OCI-LY1 (cell line): ENCODE data around the gene TOP2A.

ENCODE experiments used
- H2AFZ ChIP-seq: fragments of 200-600 bp; sonication (generic), shearing (Covaris generic); 2 replicates; pipeline ENCODE4 v1.6.0; 2014; ENCODE audit warnings: antibody characterized with exemption, mild to moderate bottlenecking, low read length
- H3F3A ChIP-seq: fragments of 200-600 bp; sonication (generic), shearing (Covaris generic); 2 replicates; pipeline ENCODE4 v1.6.0; 2014; ENCODE audit warnings: mild to moderate bottlenecking, antibody characterized with exemption, low read length, moderate library complexity; ENCODE audit not compliant: insufficient read depth
- H3K27ac ChIP-seq: fragments of 200-600 bp; sonication (generic); 2 replicates; pipeline ENCODE4 v1.5.1; 2014; ENCODE audit warnings: low read length, mixed run types, mild to moderate bottlenecking, low read depth; ENCODE audit not compliant: poor library complexity, severe bottlenecking
- H3K27me3 ChIP-seq: fragments of 200-600 bp; sonication (generic); 2 replicates; pipeline ENCODE4 v1.6.0; 2014; ENCODE audit warnings: antibody characterized with exemption, mild to moderate bottlenecking, low read length, moderate library complexity; ENCODE audit not compliant: insufficient read depth
- H3K36me3 ChIP-seq: fragments of 200-600 bp; sonication (generic); 2 replicates; pipeline ENCODE4 v1.6.1; 2014; ENCODE audit warnings: mild to moderate bottlenecking, antibody characterized with exemption, low read length, moderate library complexity, mixed read lengths; ENCODE audit not compliant: insufficient read depth
- H3K4me1 ChIP-seq: fragments of 200-600 bp; sonication (generic); 2 replicates; pipeline ENCODE4 v1.5.1; 2014; ENCODE audit warnings: mild to moderate bottlenecking, low read length, moderate library complexity; ENCODE audit not compliant: insufficient read depth, severe bottlenecking
- H3K4me2 ChIP-seq: fragments of 200-600 bp; sonication (generic), shearing (Covaris generic); 2 replicates; pipeline ENCODE4 v1.6.1; 2014; ENCODE audit warnings: low read length
- H3K4me3 ChIP-seq: fragments of 200-600 bp; sonication (generic); 2 replicates; pipeline ENCODE4 v1.5.1; 2014; ENCODE audit warnings: low read length, low read depth, mild to moderate bottlenecking, mixed read lengths; ENCODE audit not compliant: poor library complexity, severe bottlenecking
- H3K79me2 ChIP-seq: fragments of 200-600 bp; shearing (Covaris generic); 2 replicates; pipeline ENCODE4 v1.6.1; 2016; ENCODE audit warnings: mixed run types, low read length, mixed read lengths; ENCODE audit not compliant: insufficient read depth
- H3K9ac ChIP-seq: fragments of 200-600 bp; sonication (generic), shearing (Covaris generic); 2 replicates; pipeline ENCODE4 v1.6.1; 2014; ENCODE audit warnings: mild to moderate bottlenecking, low read length, mixed read lengths
- H3K9me2 ChIP-seq: fragments of 200-600 bp; sonication (generic), shearing (Covaris generic); 2 replicates; pipeline ENCODE4 v1.6.1; 2014; ENCODE audit warnings: low read depth, mild to moderate bottlenecking, low read length, mixed read lengths
- H3K9me3 ChIP-seq: fragments of 200-600 bp; shearing (Covaris generic); 2 replicates; pipeline ENCODE4 v1.6.1; 2014; ENCODE audit warnings: low read length, mixed read lengths
- H4K20me1 ChIP-seq: fragments of 200-600 bp; sonication (generic), shearing (Covaris generic); 2 replicates; pipeline ENCODE4 v1.6.0; 2016; ENCODE audit warnings: mild to moderate bottlenecking, low read length; ENCODE audit not compliant: insufficient read depth
- CTCF ChIP-seq: fragments of 200-600 bp; sonication (generic), shearing (Covaris generic); IDR thresholded peaks from 2 replicates; pipeline ENCODE4 v1.5.1; 2017; ENCODE audit warnings: mild to moderate bottlenecking, antibody characterized with exemption, low read length, moderate library complexity, mixed read lengths
- EZH2 ChIP-seq: fragments of 200-600 bp; sonication (generic), shearing (Covaris generic); IDR thresholded peaks from 2 replicates; pipeline ENCODE4 v1.8.0; 2017; ENCODE audit warnings: borderline replicate concordance, mixed run types, mild to moderate bottlenecking, antibody characterized with exemption, low read length, moderate library complexity, mixed read lengths

Gene TOP2A

GRCh38 chr17:40340880-40341807, 76.6 kb downstream of the TOP2A start:
- peak overlapping the region; percentile 80 for H3K4me2 ChIP-seq
- no peaks in the 10 kb centered on the region for H4K20me1 ChIP-seq
- H3K9ac ChIP-seq = peak overlapping the region; percentile 66
- H3K79me2 ChIP-seq = no peaks in the 10 kb centered on the region
- peaks cover 19% of the 10 kb centered on the region for H3K4me1 ChIP-seq
- H3K27me3 ChIP-seq = peaks cover 5% of the 10 kb centered on the region; the same call in 1 of the 2 replicates
- H3F3A ChIP-seq = 0 out of 2 replicates have a peak, but pooled peaks cover 3% of the 10 kb centered on the region
- no peak overlapping the region for H2AFZ ChIP-seq
- H3K9me2 ChIP-seq = no peaks in the 10 kb centered on the region
- TF ChIP-seq CTCF (no peak), EZH2 (no peak)
- no peaks in the 10 kb centered on the region for H3K9me3 ChIP-seq
- H3K27ac ChIP-seq = no peak overlapping the region
- peak overlapping the region; percentile 71 for H3K4me3 ChIP-seq
- H3K36me3 ChIP-seq = no peaks in the 10 kb centered on the region

GRCh38 chr17:40340327-40340726, 77.4 kb downstream of the TOP2A start:
- no peaks in the 10 kb centered on the region for H3K79me2 ChIP-seq
- H4K20me1 ChIP-seq = no peaks in the 10 kb centered on the region
- H3K9me2 ChIP-seq = no peaks in the 10 kb centered on the region
- H3K27ac ChIP-seq = no peak overlapping the region
- H3K9me3 ChIP-seq = no peaks in the 10 kb centered on the region
- H3K4me2 ChIP-seq = no peak overlapping the region; the same call in 1 of the 2 replicates
- TF ChIP-seq CTCF (no peak), EZH2 (no peak)
- peaks cover 17% of the 10 kb centered on the region for H3K4me1 ChIP-seq
- 0 out of 2 replicates have a peak, but pooled peaks cover 3% of the 10 kb centered on the region for H3F3A ChIP-seq
- no peak overlapping the region for H3K4me3 ChIP-seq
- H2AFZ ChIP-seq = no peak overlapping the region
- H3K27me3 ChIP-seq = peaks cover 5% of the 10 kb centered on the region; the same call in 1 of the 2 replicates
- no peaks in the 10 kb centered on the region for H3K36me3 ChIP-seq
- no peak overlapping the region for H3K9ac ChIP-seq

- H2AFZ ChIP-seq = no peak overlapping the region
- H3K9me3 ChIP-seq = no peaks in the 10 kb centered on the region
- H4K20me1 ChIP-seq = no peaks in the 10 kb centered on the region
- peaks cover 14% of the 10 kb centered on the region for H3K4me1 ChIP-seq
- H3K9ac ChIP-seq = no peak overlapping the region
- H3K27ac ChIP-seq = no peak overlapping the region
- H3F3A ChIP-seq = 0 out of 2 replicates have a peak, but pooled peaks cover 3% of the 10 kb centered on the region
- H3K36me3 ChIP-seq = no peaks in the 10 kb centered on the region
- peaks cover 5% of the 10 kb centered on the region; the same call in 1 of the 2 replicates for H3K27me3 ChIP-seq
- H3K9me2 ChIP-seq = no peaks in the 10 kb centered on the region
- no peak overlapping the region for H3K4me2 ChIP-seq
- TF ChIP-seq CTCF (no peak), EZH2 (no peak)
- H3K4me3 ChIP-seq = no peak overlapping the region
- no peaks in the 10 kb centered on the region for H3K79me2 ChIP-seq
Observed at GRCh38 chr17:40338941-40339649, 78.6 kb downstream of the TOP2A start.
